Hematopoietic multipotent progenitor cell treated with erythropoietin and hydrocortisone succinate and interleukin-3 and kit ligand, for 6 days (in vitro differentiated cells): Measurements from ENCODE around the gene MED16.
"Not testable (repeated sequence)": the region's sequence is repeated elsewhere in the genome, so short reads cannot be mapped to it uniquely, and the experiment has no call there.

Experiments used
- DNase-seq: peaks from one replicate; pipeline ENCODE4 v3.0.0-alpha.2; 2015

The MED16 gene

GRCh38 chr19:821825-822503 is 71.0 kb downstream of the MED16 start, which contains the start of gene PLPPR3:
TSS of gene PLPPR3 (minus strand) at chr19:821955. CDS start at chr19:821559, 396 bp downstream.
- no peak for DNase-seq

DNA sequence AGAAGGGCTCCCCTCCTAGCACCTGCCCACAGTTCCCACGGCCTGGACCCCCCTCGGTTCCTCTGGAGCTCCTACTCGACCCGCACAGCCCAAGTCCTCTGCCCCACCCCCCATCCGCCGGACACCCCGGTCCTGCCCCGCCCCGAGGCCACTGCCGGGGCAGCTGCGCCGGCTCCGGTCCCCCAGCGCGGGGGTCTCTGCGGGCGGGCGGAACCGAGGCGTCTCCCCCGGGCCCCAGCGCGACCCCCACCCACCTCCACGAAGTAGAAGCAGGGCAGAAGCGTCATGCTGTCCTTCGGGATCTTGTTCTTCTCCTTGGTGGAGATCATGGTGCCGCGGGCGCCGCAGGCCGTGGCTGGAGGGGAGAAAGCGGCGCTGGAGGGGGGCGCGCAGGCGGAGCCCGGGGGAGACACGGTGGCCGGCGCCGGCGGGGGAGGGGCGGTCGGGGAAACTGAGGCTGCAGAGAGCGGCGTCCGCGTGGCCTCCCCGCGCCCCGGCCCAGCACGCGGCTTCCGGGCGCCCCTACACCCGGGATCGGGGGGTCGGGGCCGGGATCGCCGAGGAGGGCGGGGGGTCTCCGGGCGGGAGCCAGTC is 71.7 kb downstream of the MED16 start:
- no peak for DNase-seq

DNA sequence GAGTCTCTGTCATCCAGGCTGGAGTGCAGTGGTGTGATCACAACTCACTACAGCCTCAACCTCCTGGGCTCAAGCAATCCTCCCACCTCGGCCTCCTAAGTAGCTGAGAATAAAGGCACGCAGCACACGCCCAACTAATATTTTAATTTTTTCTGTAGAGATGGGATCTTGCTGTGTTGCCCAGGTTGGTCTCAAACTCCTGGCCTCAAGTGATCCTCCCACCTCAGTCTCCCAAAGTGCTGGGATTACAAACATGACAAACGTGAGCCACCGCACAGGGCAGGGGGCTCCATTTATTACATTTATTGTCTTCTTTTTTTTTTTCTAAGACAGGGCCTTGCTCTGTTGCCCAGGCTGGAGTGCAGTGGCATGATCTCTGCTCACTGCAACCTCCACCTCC is 72.8 kb downstream of the MED16 start:
- not testable (repeated sequence) for DNase-seq
